Mesendoderm (in vitro differentiated cells): ENCODE measurements around the gene SGPP2.

Experiments
- DNase-seq: peaks from one replicate; pipeline ENCODE4 v3.0.0; 2013
- H2AK5ac ChIP-seq: 2 replicates; pipeline ENCODE4 v1.6.1; 2013; ENCODE audit warnings: low read length, inconsistent platforms
- H2BK120ac ChIP-seq: 2 replicates; pipeline ENCODE4 v1.6.1; 2013; ENCODE audit warnings: low read depth, mild to moderate bottlenecking, low read length, moderate library complexity, mixed read lengths
- H2BK15ac ChIP-seq: replicated peaks from 2 replicates; pipeline ENCODE4 v1.6.1; 2013; ENCODE audit warnings: low read depth, mild to moderate bottlenecking, moderate library complexity
- H2BK5ac ChIP-seq: 2 replicates; pipeline ENCODE4 v1.6.1; 2013; ENCODE audit warnings: low read length, inconsistent platforms
- H3K18ac ChIP-seq: 2 replicates; pipeline ENCODE4 v1.6.1; 2013; ENCODE audit warnings: mild to moderate bottlenecking, low read length, mixed read lengths
- H3K23ac ChIP-seq: one replicate; pipeline ENCODE4 v1.6.1; 2013; ENCODE audit warnings: low read length
- H3K27ac ChIP-seq: 2 replicates; pipeline ENCODE4 v1.5.1; 2013; ENCODE audit warnings: low read depth, mild to moderate bottlenecking, inconsistent platforms, low read length, moderate library complexity
- H3K27me3 ChIP-seq: 2 replicates; pipeline ENCODE4 v1.6.1; 2013; ENCODE audit warnings: low read length, control low read depth, mild to moderate bottlenecking, inconsistent platforms; ENCODE audit not compliant: insufficient read depth, poor library complexity
- H3K36me3 ChIP-seq: 2 replicates; pipeline ENCODE4 v1.6.1; 2013; ENCODE audit warnings: low read length, inconsistent platforms; ENCODE audit not compliant: control insufficient read depth, insufficient read depth
- H3K4ac ChIP-seq: one replicate; pipeline ENCODE4 v1.6.1; 2013; ENCODE audit warnings: low read depth, mild to moderate bottlenecking, low read length, moderate library complexity
- H3K4me1 ChIP-seq: 2 replicates; pipeline ENCODE4 v1.6.1; 2013; ENCODE audit warnings: low read depth, low read length, inconsistent platforms; ENCODE audit not compliant: control insufficient read depth
- H3K4me2 ChIP-seq: 2 replicates; pipeline ENCODE4 v1.6.1; 2013; ENCODE audit warnings: low read length
- H3K4me3 ChIP-seq: 2 replicates; pipeline ENCODE4 v1.5.1; 2013; ENCODE audit warnings: mild to moderate bottlenecking, low read length
- H3K56ac ChIP-seq: one replicate; pipeline ENCODE4 v1.6.1; 2013; ENCODE audit warnings: low read length
- H3K79me1 ChIP-seq: 2 replicates; pipeline ENCODE4 v1.6.1; 2013; ENCODE audit warnings: low read length, inconsistent platforms
- H3K79me2 ChIP-seq: 2 replicates; pipeline ENCODE4 v1.6.1; 2013; ENCODE audit warnings: mild to moderate bottlenecking, low read length; ENCODE audit not compliant: control insufficient read depth, insufficient read depth
- H3K9ac ChIP-seq: 2 replicates; pipeline ENCODE4 v1.6.1; 2013; ENCODE audit warnings: low read length, inconsistent platforms
- H4K5ac ChIP-seq: one replicate; pipeline ENCODE4 v1.6.1; 2013; ENCODE audit warnings: low read length
- H4K8ac ChIP-seq: one replicate; pipeline ENCODE4 v1.6.1; 2013; ENCODE audit warnings: low read depth, mild to moderate bottlenecking, control low read depth, low read length, moderate library complexity
- WGBS: extraction: QIAGEN DNeasy Blood & Tissue Kit; methylation state at CpG from one replicate; pipeline ENCODE4 v1.1.7; 2013; ENCODE audit warnings: low lambda C conversion rate, missing lambda C conversion rate; ENCODE audit not compliant: insufficient coverage; ENCODE audit errors: extremely low coverage; 5-methylcytosine and 5-hydroxymethylcytosine counted together

The SGPP2 gene

GRCh38 chr2:222563106-222563718 lies 138.9 kb downstream of the SGPP2 start:
- H2AK5ac ChIP-seq = no peak overlapping the region
- no peak overlapping the region for H3K56ac ChIP-seq
- no peaks in the 10 kb centered on the region for H3K27me3 ChIP-seq
- no peaks in the 10 kb centered on the region for H3K79me2 ChIP-seq
- H3K23ac ChIP-seq = no peak overlapping the region
- H2BK5ac ChIP-seq = no peak overlapping the region
- no peaks in the 10 kb centered on the region for H3K36me3 ChIP-seq
- no peak overlapping the region for H3K27ac ChIP-seq
- H3K4me1 ChIP-seq = no peaks in the 10 kb centered on the region
- no peak for DNase-seq
- H3K9ac ChIP-seq = no peak overlapping the region
- H2BK15ac ChIP-seq = no peak overlapping the region
- no peak overlapping the region for H4K5ac ChIP-seq
- no peaks in the 10 kb centered on the region for H3K79me1 ChIP-seq
- no peak overlapping the region for H2BK120ac ChIP-seq
- H3K4ac ChIP-seq = no peak overlapping the region
- no peak overlapping the region for H3K4me3 ChIP-seq
- H3K4me2 ChIP-seq = no peak overlapping the region
- H4K8ac ChIP-seq = no peak overlapping the region
- H3K18ac ChIP-seq = no peak overlapping the region
- no CpG with 5 or more reads among the region's 11 CpGs for WGBS

- H3K4me3 ChIP-seq = no peak overlapping the region
- H3K18ac ChIP-seq = no peak overlapping the region
- H3K56ac ChIP-seq = no peak overlapping the region
- WGBS = no CpG with 5 or more reads among the region's 6 CpGs
- no peak overlapping the region for H3K4ac ChIP-seq
- no peaks in the 10 kb centered on the region for H3K79me2 ChIP-seq
- H3K4me2 ChIP-seq = no peak overlapping the region
- no peak overlapping the region for H2BK5ac ChIP-seq
- H3K9ac ChIP-seq = no peak overlapping the region
- H3K27me3 ChIP-seq = no peaks in the 10 kb centered on the region
- no peaks in the 10 kb centered on the region for H3K4me1 ChIP-seq
- H2AK5ac ChIP-seq = no peak overlapping the region
- H3K36me3 ChIP-seq = no peaks in the 10 kb centered on the region
- H2BK120ac ChIP-seq = no peak overlapping the region
- H3K27ac ChIP-seq = no peak overlapping the region
- no peak overlapping the region for H3K23ac ChIP-seq
- H3K79me1 ChIP-seq = no peaks in the 10 kb centered on the region
- DNase-seq = no peak
- no peak overlapping the region for H2BK15ac ChIP-seq
- no peak overlapping the region for H4K8ac ChIP-seq
- H4K5ac ChIP-seq = no peak overlapping the region
Measured at GRCh38 chr2:222563936-222564335, 139.6 kb downstream of the SGPP2 start.

GRCh38 chr2:222566229-222566628 lies 141.9 kb downstream of the SGPP2 start:
- DNase-seq = no peak
- Histone ChIP-seq H3K4ac (no peak overlapping the region), H3K18ac (no peak overlapping the region), H4K5ac (no peak overlapping the region), H2BK15ac (no peak overlapping the region), H3K79me1 (no peaks in the 10 kb centered on the region), H3K4me1 (no peaks in the 10 kb centered on the region), H2BK5ac (no peak overlapping the region), H3K27me3 (no peaks in the 10 kb centered on the region), H4K8ac (no peak overlapping the region), H2BK120ac (no peak overlapping the region), H3K56ac (no peak overlapping the region), H3K27ac (no peak overlapping the region), H3K9ac (no peak overlapping the region), H3K23ac (no peak overlapping the region), H3K36me3 (no peaks in the 10 kb centered on the region), H3K79me2 (no peaks in the 10 kb centered on the region), H3K4me3 (no peak overlapping the region), H2AK5ac (no peak overlapping the region), H3K4me2 (no peak overlapping the region)
- no CpG with 5 or more reads among the region's 6 CpGs for WGBS

- no peak overlapping the region for H3K27ac ChIP-seq
- no peak overlapping the region for H2BK120ac ChIP-seq
- no peak overlapping the region for H3K4ac ChIP-seq
- H3K4me3 ChIP-seq = no peak overlapping the region
- H3K9ac ChIP-seq = no peak overlapping the region
- H3K23ac ChIP-seq = no peak overlapping the region
- H2BK15ac ChIP-seq = no peak overlapping the region
- no peak overlapping the region for H2BK5ac ChIP-seq
- no CpG with 5 or more reads among the region's 4 CpGs for WGBS
- no peaks in the 10 kb centered on the region for H3K79me1 ChIP-seq
- H3K18ac ChIP-seq = no peak overlapping the region
- no peak overlapping the region for H2AK5ac ChIP-seq
- no peak overlapping the region for H4K5ac ChIP-seq
- H3K36me3 ChIP-seq = peaks cover 2% of the 10 kb centered on the region
- H4K8ac ChIP-seq = no peak overlapping the region
- no peak overlapping the region for H3K4me2 ChIP-seq
- H3K79me2 ChIP-seq = no peaks in the 10 kb centered on the region
- H3K56ac ChIP-seq = no peak overlapping the region
- no peaks in the 10 kb centered on the region for H3K4me1 ChIP-seq
- DNase-seq = no peak
- H3K27me3 ChIP-seq = no peaks in the 10 kb centered on the region
Measured at GRCh38 chr2:222568865-222569264, 144.5 kb downstream of the SGPP2 start.

- H3K79me1 ChIP-seq = no peaks in the 10 kb centered on the region
- no peak overlapping the region for H3K23ac ChIP-seq
- H3K36me3 ChIP-seq = peaks cover 2% of the 10 kb centered on the region
- no peak overlapping the region for H3K18ac ChIP-seq
- no peak overlapping the region for H4K5ac ChIP-seq
- H3K56ac ChIP-seq = no peak overlapping the region
- H3K9ac ChIP-seq = no peak overlapping the region
- H3K27me3 ChIP-seq = no peaks in the 10 kb centered on the region
- WGBS = no CpG with 5 or more reads among the region's 1 CpG
- H2AK5ac ChIP-seq = no peak overlapping the region
- H2BK5ac ChIP-seq = no peak overlapping the region
- no peak overlapping the region for H3K27ac ChIP-seq
- no peak overlapping the region for H4K8ac ChIP-seq
- H2BK15ac ChIP-seq = no peak overlapping the region
- H3K4me2 ChIP-seq = no peak overlapping the region
- no peak overlapping the region for H2BK120ac ChIP-seq
- no peaks in the 10 kb centered on the region for H3K79me2 ChIP-seq
- no peak overlapping the region for H3K4ac ChIP-seq
- DNase-seq = no peak
- H3K4me3 ChIP-seq = no peak overlapping the region
- H3K4me1 ChIP-seq = no peaks in the 10 kb centered on the region
Measured at GRCh38 chr2:222569826-222570225, 145.5 kb downstream of the SGPP2 start.

- no peak overlapping the region for H3K9ac ChIP-seq
- H4K5ac ChIP-seq = no peak overlapping the region
- H3K4ac ChIP-seq = no peak overlapping the region
- H3K56ac ChIP-seq = no peak overlapping the region
- H2BK120ac ChIP-seq = no peak overlapping the region
- peaks cover 2% of the 10 kb centered on the region for H3K36me3 ChIP-seq
- no peak overlapping the region for H3K4me2 ChIP-seq
- no peak for DNase-seq
- H3K79me1 ChIP-seq = no peaks in the 10 kb centered on the region
- H3K23ac ChIP-seq = no peak overlapping the region
- no peak overlapping the region for H2BK5ac ChIP-seq
- H3K27me3 ChIP-seq = no peaks in the 10 kb centered on the region
- no peak overlapping the region for H3K18ac ChIP-seq
- H3K79me2 ChIP-seq = no peaks in the 10 kb centered on the region
- H3K4me1 ChIP-seq = no peaks in the 10 kb centered on the region
- H3K4me3 ChIP-seq = no peak overlapping the region
- no CpG with 5 or more reads among the region's 6 CpGs for WGBS
- H3K27ac ChIP-seq = no peak overlapping the region
- H2BK15ac ChIP-seq = no peak overlapping the region
- no peak overlapping the region for H2AK5ac ChIP-seq
- H4K8ac ChIP-seq = no peak overlapping the region
Measured at GRCh38 chr2:222572264-222572721, 147.9 kb downstream of the SGPP2 start.
